Lower leg skin (tissue), 3 donors: ENCODE data around the gene GJB6.

ENCODE experiments used
- POLR2A ChIP-seq, 2 donors: fragments of 450-650 bp; IDR thresholded peaks; one replicate each; pipeline ENCODE4 v1.6.1; 2016 to 2017; ENCODE audit warnings: antibody characterized with exemption in 2 of 2, mild to moderate bottlenecking in 1 of 2, moderate library complexity in 1 of 2
- TF ChIP-seq, protein P1 (sequence below), 3 donors: fragments of 450-650 bp; IDR thresholded peaks; one replicate each; pipeline ENCODE4 v1.5.1; 2016; ENCODE audit warnings: antibody characterized with exemption in 3 of 3, mild to moderate bottlenecking in 3 of 3, moderate library complexity in 2 of 3

DNA sequence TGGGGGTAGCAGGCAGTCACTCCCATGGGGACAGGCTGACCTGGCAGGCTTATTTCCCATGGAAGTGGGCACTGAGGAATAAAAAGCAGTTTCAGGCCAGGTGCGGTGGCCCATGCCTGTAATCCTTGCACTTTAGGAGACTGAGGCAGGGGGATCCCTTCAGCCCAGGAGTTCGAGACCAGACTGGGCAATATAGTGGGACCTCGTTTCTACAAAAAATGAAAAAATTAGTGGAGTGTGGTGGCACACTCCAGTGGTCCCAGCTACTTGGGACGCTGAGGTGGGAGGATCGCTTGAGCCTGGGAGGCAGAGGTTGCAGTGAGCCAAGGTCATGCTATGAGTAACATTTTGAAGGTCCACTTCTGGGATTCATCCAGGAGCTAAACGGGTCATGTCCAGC is 45.3 kb downstream of the GJB6 start:
- no peak for TF ChIP-seq POLR2A (IDR thresholded peaks at IDR 0.05)
- TF ChIP-seq, protein P1, sequence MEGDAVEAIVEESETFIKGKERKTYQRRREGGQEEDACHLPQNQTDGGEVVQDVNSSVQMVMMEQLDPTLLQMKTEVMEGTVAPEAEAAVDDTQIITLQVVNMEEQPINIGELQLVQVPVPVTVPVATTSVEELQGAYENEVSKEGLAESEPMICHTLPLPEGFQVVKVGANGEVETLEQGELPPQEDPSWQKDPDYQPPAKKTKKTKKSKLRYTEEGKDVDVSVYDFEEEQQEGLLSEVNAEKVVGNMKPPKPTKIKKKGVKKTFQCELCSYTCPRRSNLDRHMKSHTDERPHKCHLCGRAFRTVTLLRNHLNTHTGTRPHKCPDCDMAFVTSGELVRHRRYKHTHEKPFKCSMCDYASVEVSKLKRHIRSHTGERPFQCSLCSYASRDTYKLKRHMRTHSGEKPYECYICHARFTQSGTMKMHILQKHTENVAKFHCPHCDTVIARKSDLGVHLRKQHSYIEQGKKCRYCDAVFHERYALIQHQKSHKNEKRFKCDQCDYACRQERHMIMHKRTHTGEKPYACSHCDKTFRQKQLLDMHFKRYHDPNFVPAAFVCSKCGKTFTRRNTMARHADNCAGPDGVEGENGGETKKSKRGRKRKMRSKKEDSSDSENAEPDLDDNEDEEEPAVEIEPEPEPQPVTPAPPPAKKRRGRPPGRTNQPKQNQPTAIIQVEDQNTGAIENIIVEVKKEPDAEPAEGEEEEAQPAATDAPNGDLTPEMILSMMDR (IDR thresholded peaks at IDR 0.05), result no peak
